GM21619 (cell line): ENCODE results near the gene ISM2.

ENCODE experiments used
- ATAC-seq: cut with Tn5 transposase; IDR thresholded peaks from one replicate; pipeline ENCODE4 v1.9.1; 2021; ENCODE audit not compliant: unreplicated experiment

Gene ISM2

GRCh38 chr14:77508249-77508648 is 9.6 kb upstream of the ISM2 start:
- no peak for ATAC-seq

- ATAC-seq, result no peak
These were observed 9.1 kb upstream of the ISM2 start for GRCh38 chr14:77507762-77508161.

- ATAC-seq, result no peak
These were observed 6.4 kb upstream of the ISM2 start for GRCh38 chr14:77505031-77505430.

- ATAC-seq, result no peak
These were observed 4.5 kb upstream of the ISM2 start for GRCh38 chr14:77503138-77503537.

- no peak for ATAC-seq
These were observed 3.6 kb upstream of the ISM2 start for GRCh38 chr14:77502109-77502782.

- ATAC-seq, result peak; percentile 22
These were observed 440 bp upstream of the ISM2 start for GRCh38 chr14:77498984-77499527.

- ATAC-seq, result no peak
These were observed 3.3 kb downstream of the ISM2 start for GRCh38 chr14:77495334-77495733.

- no peak for ATAC-seq
These were observed 7.6 kb downstream of the ISM2 start for GRCh38 chr14:77491056-77491455.

GRCh38 chr14:77490347-77490986 is 8.1 kb downstream of the ISM2 start:
- no peak for ATAC-seq

- no peak for ATAC-seq
These were observed 9.6 kb downstream of the ISM2 start for GRCh38 chr14:77489041-77489440.

GRCh38 chr14:77488558-77488957 is 10.1 kb downstream of the ISM2 start:
- no peak for ATAC-seq

GRCh38 chr14:77485901-77486678 is 12.5 kb downstream of the ISM2 start:
- ATAC-seq, result no peak

GRCh38 chr14:77485256-77485655 is 13.4 kb downstream of the ISM2 start:
- no peak for ATAC-seq

GRCh38 chr14:77482422-77482821 is 16.2 kb downstream of the ISM2 start:
- ATAC-seq, result no peak

- peak; percentile 95 for ATAC-seq
These were observed 19.8 kb downstream of the ISM2 start for GRCh38 chr14:77478796-77479195.

GRCh38 chr14:77478029-77478428 is 20.6 kb downstream of the ISM2 start:
- ATAC-seq, result no peak

GRCh38 chr14:77475432-77476115 is 23.0 kb downstream of the ISM2 start:
- no peak for ATAC-seq

- ATAC-seq, result no peak
These were observed 24.0 kb downstream of the ISM2 start for GRCh38 chr14:77474479-77475177.

- no peak for ATAC-seq
These were observed 24.7 kb downstream of the ISM2 start for GRCh38 chr14:77473921-77474320.

- ATAC-seq, result no peak
These were observed 28.3 kb downstream of the ISM2 start for GRCh38 chr14:77470224-77470870.
